ENCODE measurements around the gene MACROD1. TPM values are rescaled to one million over a fixed set of nuclear protein-coding genes. Genes with fewer than 3 reads are reported as not detected.

Gene MACROD1
- total and polyA plus RNA-seq, 12 donors, result 77.6 to 497 (median 115) TPM

- intact Hi-C loops (cut with DNase I), result loop anchor here in 7 of 10 donors (1.0 to 5.0 kb wide), 4 partner anchors 64 to 98 kb away; partner anchors contain the start of gene CATSPERZ (in 5 of the 7)
- ATAC-seq (no peak), DNase-seq (no peak)
- Histone ChIP-seq H3K27ac (no peak overlapping the region), H3K4me3 (no peak overlapping the region), H3K4me1 (peaks cover 7 to 51% (median 39%) of the 10 kb centered on the region in 9 donors), H3K36me3 (peaks cover 5 to 75% (median 47%) of the 10 kb centered on the region in 9 donors), H3K9me3 (no peaks in the 10 kb centered on the region), H3K27me3 (no peaks in the 10 kb centered on the region)
- 85 to 90% methylated on average over 16 of the region's 16 CpGs for WGBS, 2 donors
- no peak for TF ChIP-seq CTCF (IDR thresholded peaks at IDR 0.05)
Observed at GRCh38 chr11:64204080-64204440, 38.1 kb upstream of the MACROD1 start.

GRCh38 chr11:64203421-64204079, 37.6 kb upstream of the MACROD1 start:
- no peak for ATAC-seq
- Histone ChIP-seq H3K4me1 (peaks cover 7 to 46% (median 36%) of the 10 kb centered on the region in 9 donors), H3K4me3 (no peak overlapping the region), H3K27me3 (no peaks in the 10 kb centered on the region), H3K9me3 (no peaks in the 10 kb centered on the region), H3K27ac (no peak overlapping the region), H3K36me3 (peaks cover 5 to 80% (median 52%) of the 10 kb centered on the region in 9 donors)
- TF ChIP-seq CTCF (IDR thresholded peaks at IDR 0.05), result no peak
- intact Hi-C loops (cut with DNase I), result loop anchor here in 7 of 10 donors (1.0 to 5.0 kb wide), 4 partner anchors 65 to 99 kb away; partner anchors contain the start of gene CATSPERZ (in 5 of the 7)
- no peak for DNase-seq
- 91 to 94% methylated on average over 27 of the region's 27 CpGs for WGBS, 2 donors

GRCh38 chr11:64202992-64203391, 37.1 kb upstream of the MACROD1 start:
- TF ChIP-seq CTCF (IDR thresholded peaks at IDR 0.05), result no peak
- peaks cover 5 to 85% (median 58%) of the 10 kb centered on the region in 9 donors for H3K36me3 ChIP-seq
- no peaks in the 10 kb centered on the region for H3K27me3 ChIP-seq
- no peaks in the 10 kb centered on the region for H3K9me3 ChIP-seq
- no peak overlapping the region for H3K4me3 ChIP-seq
- ATAC-seq (no peak), DNase-seq (no peak)
- H3K27ac ChIP-seq, result no peak overlapping the region
- peaks cover 7 to 40% (median 30%) of the 10 kb centered on the region in 9 donors for H3K4me1 ChIP-seq
- intact Hi-C loops (cut with DNase I), result loop anchor here in 3 of 10 donors (5.0 kb wide), 1 partner anchor 99 kb away; the partner anchor contains the start of gene CATSPERZ (in 3 of the 3)
- WGBS, 2 donors, result 96% methylated on average over 9 of the region's 9 CpGs

- Histone ChIP-seq H3K27ac (no peak overlapping the region), H3K27me3 (no peaks in the 10 kb centered on the region), H3K9me3 (no peaks in the 10 kb centered on the region), H3K36me3 (peaks cover 5 to 100% (median 72%) of the 10 kb centered on the region in 9 donors), H3K4me1 (peaks cover 2 to 26% (median 20%) of the 10 kb centered on the region in 9 donors), H3K4me3 (no peak overlapping the region)
- no peak for ATAC-seq
- WGBS, 2 donors, result 60 to 80% methylated on average over 3 of the region's 3 CpGs
- intact Hi-C loops (cut with DNase I), result loop anchor here in 3 of 10 donors (5.0 kb wide), 1 partner anchor 101 kb away; the partner anchor contains the start of gene CATSPERZ (in 3 of the 3)
- no peak for TF ChIP-seq CTCF (IDR thresholded peaks at IDR 0.05)
- no peak for DNase-seq
Observed at GRCh38 chr11:64201543-64201942, 35.6 kb upstream of the MACROD1 start.
